IMR-90 (cell line): ENCODE data around the gene MYO9B. TPM values are rescaled to one million over a fixed set of nuclear protein-coding genes. Genes with fewer than 3 reads are reported as not detected.

ENCODE experiments used
- ATAC-seq: fragments of 200-7000 bp; cut with Tn5 transposase; 2 replicates; pipeline ENCODE4 v1.9.1; 2020; ENCODE audit warnings: low read depth, mild to moderate bottlenecking, moderate library complexity
- BruUV-seq: library from RNA; stranded (reverse); fragments of 400-500 nt; replicated peaks from 2 replicates; lab custom pipeline; 2021; lab: Mats Ljungman, UMichigan
- CTCF ChIA-PET: fragments of 300-600 bp; formaldehyde crosslinking; extraction: SDS; loops from one replicate; lab custom pipeline; 2021; ENCODE audit warnings: antibody characterized with exemption; lab: Yijun Ruan, JAX
- POLR2A ChIA-PET: fragments of 300-600 bp; sonication (Branson Sonifier 250); formaldehyde crosslinking; loops from one replicate; lab custom pipeline; 2022; ENCODE audit warnings: antibody characterized with exemption; ENCODE audit not compliant: unreplicated experiment; lab: Charles Lee
- DNase-seq: peaks from one replicate; pipeline ENCODE4 v3.0.0; 2013
- H2AFZ ChIP-seq: replicated peaks from 2 replicates; pipeline ENCODE3; 2013; ENCODE audit warnings: low read length, mild to moderate bottlenecking; ENCODE audit not compliant: poor library complexity
- H2AK5ac ChIP-seq: 2 replicates; pipeline ENCODE4 v1.6.1; 2013; ENCODE audit warnings: low read depth, low read length, inconsistent platforms
- H2AK9ac ChIP-seq: replicated peaks from 2 replicates; pipeline ENCODE3; 2013; ENCODE audit warnings: mild to moderate bottlenecking, low read depth, low read length, moderate library complexity; ENCODE audit not compliant: poor library complexity
- H2BK120ac ChIP-seq: 2 replicates; pipeline ENCODE4 v1.6.1; 2013; ENCODE audit warnings: low read depth, low read length, inconsistent platforms
- H2BK15ac ChIP-seq: 3 replicates; pipeline ENCODE4 v1.6.1; 2013; ENCODE audit warnings: low read depth, low read length, inconsistent platforms
- H2BK20ac ChIP-seq: 2 replicates; pipeline ENCODE4 v1.6.1; 2013; ENCODE audit warnings: low read depth, mild to moderate bottlenecking, inconsistent platforms, low read length, moderate library complexity
- H2BK5ac ChIP-seq: 2 replicates; pipeline ENCODE4 v1.6.1; 2013; ENCODE audit warnings: mild to moderate bottlenecking, low read depth, low read length, inconsistent platforms; ENCODE audit not compliant: poor library complexity, severe bottlenecking
- H3K14ac ChIP-seq: replicated peaks from 2 replicates; pipeline ENCODE4 v1.6.1; 2013; ENCODE audit warnings: low read depth, low read length, inconsistent platforms
- H3K18ac ChIP-seq: 2 replicates; pipeline ENCODE4 v1.6.1; 2013; ENCODE audit warnings: low read depth, low read length, control low read depth
- H3K23ac ChIP-seq: 2 replicates; pipeline ENCODE4 v1.6.1; 2013; ENCODE audit warnings: low read depth, low read length, inconsistent platforms
- H3K27ac ChIP-seq: 2 replicates; pipeline ENCODE4 v1.5.1; 2013; ENCODE audit warnings: mild to moderate bottlenecking, control low read depth, low read length; ENCODE audit not compliant: insufficient read depth
- H3K27me3 ChIP-seq: 2 replicates; pipeline ENCODE4 v1.6.1; 2013; ENCODE audit warnings: low read length; ENCODE audit not compliant: control insufficient read depth, insufficient read depth
- H3K36me3 ChIP-seq: 2 replicates; pipeline ENCODE4 v1.6.1; 2013; ENCODE audit warnings: low read length, mixed read lengths; ENCODE audit not compliant: control insufficient read depth, insufficient read depth
- H3K4ac ChIP-seq: 2 replicates; pipeline ENCODE4 v1.6.1; 2013; ENCODE audit warnings: low read depth, low read length, inconsistent platforms
- H3K4me1 ChIP-seq: 2 replicates; pipeline ENCODE4 v1.6.1; 2013; ENCODE audit warnings: low read length, mixed read lengths; ENCODE audit not compliant: control insufficient read depth, insufficient read depth
- H3K4me2 ChIP-seq: 2 replicates; pipeline ENCODE4 v1.6.1; 2013; ENCODE audit warnings: low read depth, mild to moderate bottlenecking, control low read depth, low read length, moderate library complexity
- H3K4me3 ChIP-seq: 2 replicates; pipeline ENCODE4 v1.5.1; 2013; ENCODE audit warnings: low read depth, mild to moderate bottlenecking, control low read depth, low read length, moderate library complexity; ENCODE audit not compliant: insufficient read depth
- H3K56ac ChIP-seq: 2 replicates; pipeline ENCODE4 v1.6.1; 2013; ENCODE audit warnings: low read length, inconsistent platforms; ENCODE audit not compliant: insufficient read depth; ENCODE audit errors: extremely low read depth
- H3K79me1 ChIP-seq, 2 experiments: 2 replicates each; pipeline ENCODE4 v1.6.1; 2013; ENCODE audit warnings: low read length in 2 of 2, inconsistent platforms in 1 of 2, low read depth in 1 of 2
- H3K9ac ChIP-seq: 2 replicates; pipeline ENCODE4 v1.6.1; 2013; ENCODE audit warnings: low read depth, low read length, control low read depth
- H3K9me1 ChIP-seq: 2 replicates; pipeline ENCODE4 v1.6.1; 2013; ENCODE audit warnings: low read length, inconsistent platforms; ENCODE audit not compliant: insufficient read depth
- H3K9me3 ChIP-seq: 2 replicates; pipeline ENCODE4 v1.6.1; 2013; ENCODE audit warnings: low read length; ENCODE audit not compliant: control insufficient read depth, insufficient read depth
- H4K20me1 ChIP-seq: 2 replicates; pipeline ENCODE4 v1.6.1; 2013; ENCODE audit warnings: low read length, inconsistent platforms; ENCODE audit not compliant: insufficient read depth
- H4K5ac ChIP-seq: 2 replicates; pipeline ENCODE4 v1.6.1; 2013; ENCODE audit warnings: mild to moderate bottlenecking, low read depth, low read length, control low read depth
- H4K8ac ChIP-seq, 2 experiments: 2 replicates each; pipeline ENCODE4 v1.6.1; 2013; ENCODE audit warnings: low read depth in 2 of 2, low read length in 2 of 2, control low read depth in 1 of 2, inconsistent platforms in 1 of 2
- H4K91ac ChIP-seq: 2 replicates; pipeline ENCODE4 v1.6.1; 2013; ENCODE audit warnings: low read depth, low read length, inconsistent platforms; ENCODE audit not compliant: insufficient read depth
- CEBPB ChIP-seq: IDR thresholded peaks from 2 replicates; pipeline ENCODE4 v1.6.1; 2012; ENCODE audit warnings: low read depth, low read length, improper control_type of control experiment
- CHD1 ChIP-seq: IDR thresholded peaks from 2 replicates; pipeline ENCODE4 v1.6.1; 2012; ENCODE audit warnings: low read depth, low read length, improper control_type of control experiment
- FOS ChIP-seq: fragments of 150-350 bp; IDR thresholded peaks from 2 replicates; pipeline ENCODE4 v1.6.1; 2016; ENCODE audit warnings: low read depth, low read length
- MAFK ChIP-seq: IDR thresholded peaks from 2 replicates; pipeline ENCODE4 v1.6.1; 2012; ENCODE audit warnings: low read depth, low read length, improper control_type of control experiment
- NFE2L2 ChIP-seq: fragments of 150-350 bp; IDR thresholded peaks from 2 replicates; pipeline ENCODE4 v1.6.1; 2016; ENCODE audit warnings: low read depth, mild to moderate bottlenecking, low read length
- POLR2A ChIP-seq: IDR thresholded peaks from 2 replicates; pipeline ENCODE4 v1.6.1; 2012; ENCODE audit warnings: mild to moderate bottlenecking, low read depth, low read length
- RAD21 ChIP-seq: IDR thresholded peaks from 2 replicates; pipeline ENCODE4 v1.6.1; 2012; ENCODE audit warnings: low read length, improper control_type of control experiment
- RFX5 ChIP-seq: IDR thresholded peaks from 2 replicates; pipeline ENCODE4 v1.8.0; 2012; ENCODE audit warnings: low read depth, mild to moderate bottlenecking, low read length, moderate library complexity
- USF2 ChIP-seq: fragments of 150-350 bp; IDR thresholded peaks from 2 replicates; pipeline ENCODE4 v1.6.1; 2017; ENCODE audit warnings: mild to moderate bottlenecking, antibody characterized with exemption, low read length, low read depth
- WGBS, 2 experiments: methylation state at CpG; one replicate each; pipeline versions ENCODE4 v1.1.5 to v1.1.7; 2013; ENCODE audit warnings: missing lambda C conversion rate in 2 of 2; ENCODE audit not compliant: insufficient read length in 1 of 2; ENCODE audit errors: extremely low coverage in 2 of 2; 5-methylcytosine and 5-hydroxymethylcytosine counted together
- dilution Hi-C: fragments of 300-500 bp; cut with HindIII; formaldehyde crosslinking; loops from one replicate; pipeline ENCODE4 v1.14.3; 2018; ENCODE audit warnings: low sequenced_read_pairs; ENCODE audit not compliant: unreplicated experiment
- in situ Hi-C: fragments of 300-500 bp; cut with MboI; formaldehyde crosslinking; loops from 3 replicates; pipeline ENCODE4 v1.14.3; 2019; ENCODE audit warnings: low sequenced_read_pairs, inconsistent platforms, mixed read lengths
- intact Hi-C: fragments of 100-400 bp; cut with micrococcal nuclease; formaldehyde crosslinking; loops from 2 replicates; pipeline ENCODE4 v1.10.0; 2022
- polyA plus RNA-seq, 3 experiments: library from polyadenylated mRNA; depleted of rRNA; stranded (reverse); fragments of >200 nt; gene quantifications; 2 replicates each; pipeline ENCODE4 v1.2.3, GENCODE V29; 2012; ENCODE audit warnings: low replicate concordance in 1 of 3
- total RNA-seq: library from RNA; depleted of rRNA; stranded (reverse); fragments of >200 nt; gene quantifications from 2 replicates; pipeline ENCODE4 v1.2.3, GENCODE V29; 2012

MYO9B gene
- total and polyA plus RNA-seq, 2 of the 4 experiments (the other 2 are of a cell fraction) = 61.8 to 77.8 TPM

- dilution Hi-C loops (no loop called here), intact Hi-C loops (no loop called here), in situ Hi-C loops (no loop called here)
- peak overlapping the region; percentile 20 for H2AK5ac ChIP-seq
- no peak overlapping the region for H2BK15ac ChIP-seq
- peak overlapping the region in 1 of 2 experiments; percentile 35; a peak in 1 of 4 replicates for H4K8ac ChIP-seq
- TF ChIP-seq MAFK (0 out of 2 replicates have a peak, but pooled peaks have one; percentile 14), RAD21 (no peak), USF2 (no peak), FOS (no peak), CHD1 (no peak), CEBPB (no peak), RFX5 (no peak), NFE2L2 (no peak), POLR2A (no peak)
- ATAC-seq (no peak), DNase-seq (no peak)
- H3K4me3 ChIP-seq = no peak overlapping the region
- H4K20me1 ChIP-seq = peaks cover 44% of the 10 kb centered on the region
- H3K4me2 ChIP-seq = peak overlapping the region; percentile 97
- peaks cover 3% of the 10 kb centered on the region; the same call in 1 of the 2 replicates for H3K36me3 ChIP-seq
- H2BK20ac ChIP-seq = no peak overlapping the region
- H4K91ac ChIP-seq = no peak overlapping the region
- peaks cover 20 to 48% of the 10 kb centered on the region in 2 experiments; a peak in 3 of 4 replicates for H3K79me1 ChIP-seq
- WGBS, 2 experiments = 87% methylated on average over 4 of the region's 17 CpGs; no CpG with 5 or more reads in 1 of the 2 experiments
- H3K23ac ChIP-seq = peak overlapping the region; percentile 95
- peaks cover 24% of the 10 kb centered on the region for H3K4me1 ChIP-seq
- H3K9ac ChIP-seq = peak overlapping the region; percentile 96
- no peak overlapping the region for H2BK120ac ChIP-seq
- H3K18ac ChIP-seq = no peak overlapping the region
- H3K14ac ChIP-seq = 0 out of 2 replicates have a peak overlapping the region, but pooled peaks have one; percentile 1
- H3K27me3 ChIP-seq = no peaks in the 10 kb centered on the region
- no peak overlapping the region for H3K56ac ChIP-seq
- no peak overlapping the region for H2AK9ac ChIP-seq
- POLR2A ChIA-PET = no interaction called here
- H3K9me1 ChIP-seq = peaks cover 9% of the 10 kb centered on the region
- no peak overlapping the region for H4K5ac ChIP-seq
- peak overlapping the region; percentile 37 for H3K4ac ChIP-seq
- no peaks in the 10 kb centered on the region for H3K9me3 ChIP-seq
- peak overlapping the region; percentile 22 for H2BK5ac ChIP-seq
- BruUV-seq = no TSS peak
- no peak overlapping the region for H2AFZ ChIP-seq
- CTCF ChIA-PET = no interaction called here
- peak overlapping the region; percentile 94 for H3K27ac ChIP-seq
Observed at GRCh38 chr19:17077447-17078028, 2.0 kb downstream of the MYO9B start.
